Erythroblast (primary cell): ENCODE data around the gene YIPF1.

Experiments used
- GATA1 ChIP-seq: IDR thresholded peaks from 2 replicates; pipeline ENCODE4 v1.6.1; 2011; ENCODE audit warnings: low read depth, mild to moderate bottlenecking, control low read depth, low read length, moderate library complexity
- POLR2A ChIP-seq: IDR thresholded peaks from 2 replicates; pipeline ENCODE4 v1.6.1; 2011; ENCODE audit warnings: mild to moderate bottlenecking, low read length

- no peak for TF ChIP-seq POLR2A
- TF ChIP-seq GATA1 = no peak
These were observed 18.4 kb downstream of the YIPF1 start for GRCh38 chr1:53871221-53871620.
